ENCODE measurements around the gene COMT.

DNA sequence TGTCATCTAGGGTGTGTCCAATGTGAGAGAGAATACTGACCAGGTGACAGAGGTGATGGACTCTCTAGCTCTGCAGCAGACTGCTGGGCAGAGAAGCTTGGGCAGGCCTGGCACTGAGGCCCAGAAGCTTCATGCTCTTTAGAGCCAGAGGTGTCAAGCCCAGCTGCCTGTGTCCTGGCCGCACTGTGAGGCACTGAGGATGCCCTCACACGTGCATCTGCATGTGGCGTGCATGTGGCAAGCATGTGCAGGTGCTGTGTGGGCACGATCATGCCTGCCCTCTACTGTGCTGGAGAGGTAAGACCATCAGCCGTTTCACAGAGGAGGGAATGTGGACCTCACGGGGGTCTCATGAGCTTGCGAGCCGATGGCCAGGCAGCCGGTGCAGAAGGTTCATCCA is 15.9 kb downstream of the COMT start:
- TF ChIP-seq GATA2 (IDR thresholded peaks at IDR 0.05; ENCODE audit: low read depth, low read length), result no peak
- TF ChIP-seq GATA3 (IDR thresholded peaks at IDR 0.05; ENCODE audit: low read depth, low read length), result no peak
